ENCODE measurements around the gene SRSF10.

GRCh38 chr1:24022581-24023361 is 42.6 kb upstream of the SRSF10 start:
- TF ChIP-seq CTCF (conservative IDR thresholded peaks at IDR 0.05) = no peak
- no peak for TF ChIP-seq EZH2 (IDR thresholded peaks at IDR 0.05; ENCODE audit: low read depth)
